HEK293 (cell line): ENCODE measurements around the gene DBH.

Experiments used
- CTCF ChIA-PET: fragments of 350-600 bp; formaldehyde crosslinking; extraction: SDS; loops from one replicate; lab custom pipeline; 2021; ENCODE audit warnings: antibody characterized with exemption; lab: Yijun Ruan, JAX
- POLR2A ChIA-PET: fragments of 300-600 bp; formaldehyde crosslinking; extraction: SDS; loops from one replicate; lab custom pipeline; 2020; ENCODE audit warnings: antibody characterized with exemption, inconsistent platforms; lab: Yijun Ruan, JAX
- H3K27ac ChIP-seq: fragments of 200-500 bp; sonication (Bioruptor generic); 2 replicates; pipeline ENCODE4 v1.5.1; 2014; ENCODE audit warnings: low read depth, low read length, control low read depth, inconsistent platforms; ENCODE audit errors: extremely low read depth
- H3K36me3 ChIP-seq, 2 experiments: fragments of 200-500 bp in 1 of 2; sonication (Bioruptor generic) in 1 of 2; 1 replicate in 1 of 2; 2 replicates in 1 of 2; pipeline ENCODE4 v1.5.1; 2014 to 2017; ENCODE audit warnings: inconsistent platforms in 2 of 2, low read length in 2 of 2; ENCODE audit not compliant: control insufficient read depth in 2 of 2, insufficient read depth in 1 of 2
- H3K4me1 ChIP-seq: fragments of 200-500 bp; sonication (Bioruptor generic); 2 replicates; pipeline ENCODE4 v1.5.1; 2014; ENCODE audit warnings: mild to moderate bottlenecking, low read length, inconsistent platforms; ENCODE audit not compliant: control insufficient read depth, insufficient read depth
- H3K4me3 ChIP-seq: 2 replicates; pipeline ENCODE4 v1.5.1; 2011; ENCODE audit warnings: low read depth, mild to moderate bottlenecking, control low read depth, low read length, moderate library complexity
- H3K9me3 ChIP-seq: fragments of 200-500 bp; sonication (Bioruptor generic); 2 replicates; pipeline ENCODE4 v1.5.1; 2014; ENCODE audit warnings: low read depth, low read length, inconsistent platforms; ENCODE audit not compliant: control insufficient read depth, insufficient read depth
- PRDM1 ChIP-seq: fragments of 450-650 bp; formaldehyde crosslinking; IDR thresholded peaks from 2 replicates; pipeline ENCODE4; 2016; ENCODE audit warnings: missing biosample characterization, missing genetic modification characterization
- ZBTB20 ChIP-seq: fragments of 450-650 bp; formaldehyde crosslinking; IDR thresholded peaks from 2 replicates; pipeline ENCODE4 v1.5.1; 2016; ENCODE audit warnings: missing biosample characterization, missing genetic modification characterization
- ZBTB8A ChIP-seq: fragments of 450-650 bp; formaldehyde crosslinking; IDR thresholded peaks from 2 replicates; pipeline ENCODE4 v1.5.1; 2016; ENCODE audit warnings: missing biosample characterization, missing genetic modification characterization
- ZNF133 ChIP-seq: fragments of 450-650 bp; formaldehyde crosslinking; IDR thresholded peaks from 2 replicates; pipeline ENCODE4 v1.5.1; 2016; ENCODE audit warnings: missing biosample characterization, missing genetic modification characterization
- ZNF214 ChIP-seq: fragments of 450-650 bp; formaldehyde crosslinking; IDR thresholded peaks from 2 replicates; pipeline ENCODE4 v1.5.1; 2017; ENCODE audit warnings: missing biosample characterization, mild to moderate bottlenecking, missing genetic modification characterization, borderline replicate concordance
- ZNF239 ChIP-seq: fragments of 450-650 bp; formaldehyde crosslinking; IDR thresholded peaks from 2 replicates; pipeline ENCODE4 v1.5.1; 2016; ENCODE audit warnings: missing biosample characterization, missing genetic modification characterization
- ZNF423 ChIP-seq: fragments of 450-650 bp; formaldehyde crosslinking; IDR thresholded peaks from 2 replicates; pipeline ENCODE4 v1.5.1; 2016; ENCODE audit warnings: missing biosample characterization, missing genetic modification characterization
- ZNF549 ChIP-seq: fragments of 450-650 bp; IDR thresholded peaks from 2 replicates; pipeline ENCODE4 v1.5.1; 2018; ENCODE audit warnings: missing biosample characterization, missing genetic modification characterization, mild to moderate bottlenecking, inconsistent platforms, moderate library complexity
- ZNF623 ChIP-seq: fragments of 450-650 bp; formaldehyde crosslinking; IDR thresholded peaks from 2 replicates; pipeline ENCODE4 v1.5.1; 2016; ENCODE audit warnings: missing biosample characterization, missing genetic modification characterization
- ZNF776 ChIP-seq: fragments of 450-650 bp; formaldehyde crosslinking; IDR thresholded peaks from 2 replicates; pipeline ENCODE4 v1.5.0; 2017; ENCODE audit warnings: missing biosample characterization, missing genetic modification characterization, borderline replicate concordance
- TF ChIP-seq, protein P1 (sequence below): fragments of 450-650 bp; formaldehyde crosslinking; IDR thresholded peaks from 2 replicates; pipeline ENCODE4 v1.5.1; 2016; ENCODE audit warnings: missing biosample characterization, missing genetic modification characterization
- TF ChIP-seq, protein P2 (sequence below): fragments of 450-650 bp; formaldehyde crosslinking; IDR thresholded peaks from 2 replicates; pipeline ENCODE4 v1.5.1; 2016; ENCODE audit warnings: missing biosample characterization, missing genetic modification characterization
- TF ChIP-seq, protein P3 (sequence below): fragments of 450-650 bp; formaldehyde crosslinking; IDR thresholded peaks from 2 replicates; pipeline ENCODE4 v1.5.1; 2016; ENCODE audit warnings: missing biosample characterization, missing genetic modification characterization

The DBH gene

DNA sequence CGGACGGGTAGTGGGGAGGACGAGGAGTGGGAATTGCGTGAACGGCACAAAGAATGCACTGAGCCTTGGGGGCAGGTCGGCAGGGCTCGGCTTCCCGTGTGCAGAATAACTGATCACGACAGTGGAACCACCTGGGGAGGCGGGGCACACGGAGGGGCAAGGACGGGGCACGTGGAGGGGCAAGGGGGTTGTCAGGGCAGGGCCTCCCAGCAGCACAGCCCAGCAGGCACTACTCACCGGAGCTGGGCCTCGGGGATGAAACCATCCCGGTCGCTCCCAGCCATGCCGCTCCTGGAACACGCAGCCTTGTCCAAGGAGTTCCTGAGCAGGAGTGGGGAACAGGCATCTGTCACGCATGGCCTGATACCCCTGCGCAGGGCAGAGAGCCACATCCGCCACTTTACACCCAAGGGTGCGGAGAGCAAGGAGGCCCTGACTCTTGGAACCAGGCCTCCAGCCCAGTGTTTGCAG, 68.6 kb downstream of the DBH start (continued):
- TF ChIP-seq ZNF214 (tag by site-specific recombination) = no peak
- no peak for TF ChIP-seq ZNF133 (tag by site-specific recombination)
- TF ChIP-seq, protein P1, sequence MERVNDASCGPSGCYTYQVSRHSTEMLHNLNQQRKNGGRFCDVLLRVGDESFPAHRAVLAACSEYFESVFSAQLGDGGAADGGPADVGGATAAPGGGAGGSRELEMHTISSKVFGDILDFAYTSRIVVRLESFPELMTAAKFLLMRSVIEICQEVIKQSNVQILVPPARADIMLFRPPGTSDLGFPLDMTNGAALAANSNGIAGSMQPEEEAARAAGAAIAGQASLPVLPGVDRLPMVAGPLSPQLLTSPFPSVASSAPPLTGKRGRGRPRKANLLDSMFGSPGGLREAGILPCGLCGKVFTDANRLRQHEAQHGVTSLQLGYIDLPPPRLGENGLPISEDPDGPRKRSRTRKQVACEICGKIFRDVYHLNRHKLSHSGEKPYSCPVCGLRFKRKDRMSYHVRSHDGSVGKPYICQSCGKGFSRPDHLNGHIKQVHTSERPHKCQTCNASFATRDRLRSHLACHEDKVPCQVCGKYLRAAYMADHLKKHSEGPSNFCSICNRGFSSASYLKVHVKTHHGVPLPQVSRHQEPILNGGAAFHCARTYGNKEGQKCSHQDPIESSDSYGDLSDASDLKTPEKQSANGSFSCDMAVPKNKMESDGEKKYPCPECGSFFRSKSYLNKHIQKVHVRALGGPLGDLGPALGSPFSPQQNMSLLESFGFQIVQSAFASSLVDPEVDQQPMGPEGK = no peak
- TF ChIP-seq, protein P2, sequence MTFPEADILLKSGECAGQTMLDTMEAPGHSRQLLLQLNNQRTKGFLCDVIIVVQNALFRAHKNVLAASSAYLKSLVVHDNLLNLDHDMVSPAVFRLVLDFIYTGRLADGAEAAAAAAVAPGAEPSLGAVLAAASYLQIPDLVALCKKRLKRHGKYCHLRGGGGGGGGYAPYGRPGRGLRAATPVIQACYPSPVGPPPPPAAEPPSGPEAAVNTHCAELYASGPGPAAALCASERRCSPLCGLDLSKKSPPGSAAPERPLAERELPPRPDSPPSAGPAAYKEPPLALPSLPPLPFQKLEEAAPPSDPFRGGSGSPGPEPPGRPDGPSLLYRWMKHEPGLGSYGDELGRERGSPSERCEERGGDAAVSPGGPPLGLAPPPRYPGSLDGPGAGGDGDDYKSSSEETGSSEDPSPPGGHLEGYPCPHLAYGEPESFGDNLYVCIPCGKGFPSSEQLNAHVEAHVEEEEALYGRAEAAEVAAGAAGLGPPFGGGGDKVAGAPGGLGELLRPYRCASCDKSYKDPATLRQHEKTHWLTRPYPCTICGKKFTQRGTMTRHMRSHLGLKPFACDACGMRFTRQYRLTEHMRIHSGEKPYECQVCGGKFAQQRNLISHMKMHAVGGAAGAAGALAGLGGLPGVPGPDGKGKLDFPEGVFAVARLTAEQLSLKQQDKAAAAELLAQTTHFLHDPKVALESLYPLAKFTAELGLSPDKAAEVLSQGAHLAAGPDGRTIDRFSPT (tag by site-specific recombination) = no peak

DNA sequence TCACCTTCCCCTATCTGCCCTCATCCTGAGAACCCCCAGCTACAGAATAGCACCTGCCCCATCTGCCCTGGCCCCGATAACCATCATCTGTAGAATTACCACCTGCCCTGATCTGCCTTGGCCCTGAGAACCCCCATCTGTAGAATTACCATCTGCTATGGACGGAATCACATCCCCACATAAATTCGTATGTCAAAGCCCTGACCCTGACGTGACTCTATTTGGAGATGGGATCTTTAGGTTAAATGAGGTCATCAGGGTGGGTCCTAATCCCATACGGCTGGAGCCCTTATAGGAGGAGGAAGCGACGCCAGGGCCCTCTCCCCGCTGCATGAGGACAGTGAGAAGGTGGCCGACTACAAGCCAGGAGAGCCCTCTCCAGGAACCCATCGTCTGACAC, 69.4 kb downstream of the DBH start:
- CTCF ChIA-PET = no interaction called here
- POLR2A ChIA-PET = no interaction called here
- no peaks in the 10 kb centered on the region for H3K4me1 ChIP-seq
- H3K27ac ChIP-seq = no peak overlapping the region
- no peak overlapping the region for H3K4me3 ChIP-seq
- H3K36me3 ChIP-seq = no peaks in the 10 kb centered on the region
- TF ChIP-seq PRDM1 (tag by site-specific recombination) (no peak), ZBTB20 (tag by site-specific recombination) (no peak), ZBTB8A (tag by site-specific recombination) (no peak), ZNF214 (tag by site-specific recombination) (no peak), ZNF623 (tag by site-specific recombination) (no peak), ZNF239 (no peak), ZNF423 (tag by site-specific recombination) (no peak), ZNF776 (tag by site-specific recombination) (no peak), ZNF549 (tag by site-specific recombination) (no peak)
- TF ChIP-seq, protein P3, sequence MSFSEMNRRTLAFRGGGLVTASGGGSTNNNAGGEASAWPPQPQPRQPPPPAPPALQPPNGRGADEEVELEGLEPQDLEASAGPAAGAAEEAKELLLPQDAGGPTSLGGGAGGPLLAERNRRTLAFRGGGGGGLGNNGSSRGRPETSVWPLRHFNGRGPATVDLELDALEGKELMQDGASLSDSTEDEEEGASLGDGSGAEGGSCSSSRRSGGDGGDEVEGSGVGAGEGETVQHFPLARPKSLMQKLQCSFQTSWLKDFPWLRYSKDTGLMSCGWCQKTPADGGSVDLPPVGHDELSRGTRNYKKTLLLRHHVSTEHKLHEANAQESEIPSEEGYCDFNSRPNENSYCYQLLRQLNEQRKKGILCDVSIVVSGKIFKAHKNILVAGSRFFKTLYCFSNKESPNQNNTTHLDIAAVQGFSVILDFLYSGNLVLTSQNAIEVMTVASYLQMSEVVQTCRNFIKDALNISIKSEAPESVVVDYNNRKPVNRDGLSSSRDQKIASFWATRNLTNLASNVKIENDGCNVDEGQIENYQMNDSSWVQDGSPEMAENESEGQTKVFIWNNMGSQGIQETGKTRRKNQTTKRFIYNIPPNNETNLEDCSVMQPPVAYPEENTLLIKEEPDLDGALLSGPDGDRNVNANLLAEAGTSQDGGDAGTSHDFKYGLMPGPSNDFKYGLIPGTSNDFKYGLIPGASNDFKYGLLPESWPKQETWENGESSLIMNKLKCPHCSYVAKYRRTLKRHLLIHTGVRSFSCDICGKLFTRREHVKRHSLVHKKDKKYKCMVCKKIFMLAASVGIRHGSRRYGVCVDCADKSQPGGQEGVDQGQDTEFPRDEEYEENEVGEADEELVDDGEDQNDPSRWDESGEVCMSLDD = no peak
- TF ChIP-seq, protein P2 (tag by site-specific recombination) = no peak
- H3K9me3 ChIP-seq = no peaks in the 10 kb centered on the region
